ENCODE measurements around the gene BBOX1.
"Not testable (repeated sequence)": the region's sequence is repeated elsewhere in the genome, so short reads cannot be mapped to it uniquely, and the experiment has no call there.

The BBOX1 gene

DNA sequence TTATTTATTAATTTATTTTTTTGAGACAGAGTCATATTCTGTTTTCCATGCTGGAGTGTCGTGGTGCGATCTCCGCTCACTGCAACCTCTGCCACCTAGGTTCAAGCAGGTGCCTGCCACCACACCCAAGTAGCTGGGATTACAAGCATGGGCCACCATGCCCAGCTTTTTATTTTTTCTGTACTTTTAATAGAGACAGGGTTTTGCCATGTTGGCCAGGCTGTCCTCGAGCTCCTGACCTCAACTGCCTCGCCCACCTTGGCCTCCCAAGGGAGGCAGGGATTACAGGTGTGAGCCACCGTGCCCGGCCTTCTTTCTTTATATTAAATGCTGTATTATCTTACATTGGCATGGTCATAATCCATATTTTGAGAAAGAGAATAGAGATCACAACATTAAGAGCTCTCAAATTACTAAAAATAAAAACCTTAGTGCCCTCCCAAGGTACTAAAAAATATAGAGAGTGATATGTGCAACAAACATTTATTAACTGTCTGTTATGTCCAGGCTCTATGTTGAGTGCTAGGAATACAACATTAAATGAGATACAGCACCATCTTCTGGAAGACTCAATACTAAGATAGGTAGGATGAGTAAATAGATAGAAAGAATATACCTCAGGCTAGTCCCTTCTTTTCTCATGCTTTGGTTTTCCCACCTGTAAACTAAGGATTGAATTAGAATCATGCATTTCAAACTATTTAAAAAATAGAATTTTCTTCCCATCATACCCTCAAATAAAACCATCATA lies 84.1 kb downstream of the BBOX1 start:
- no peak overlapping the region for H3K27ac ChIP-seq (ENCODE audit: low read depth, low read length)

DNA sequence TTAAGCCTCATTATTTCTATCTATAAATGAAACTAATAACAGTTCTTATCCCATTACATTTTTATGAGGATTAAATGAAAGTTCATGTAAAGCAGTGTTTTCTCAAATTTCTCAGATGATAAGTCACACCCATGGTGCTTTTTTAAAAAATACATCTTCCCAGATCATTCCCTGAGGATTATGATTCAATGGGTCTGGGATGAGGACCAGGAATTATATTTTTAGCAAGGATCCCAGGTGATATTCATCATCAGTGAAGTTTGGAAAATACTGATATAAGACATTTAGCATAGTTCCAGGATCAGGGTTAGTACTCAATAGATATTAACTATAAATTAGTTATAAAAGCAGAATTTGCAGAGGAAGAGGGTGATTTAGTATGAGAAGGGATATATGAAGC lies 89.1 kb downstream of the BBOX1 start:
- Histone ChIP-seq H3K36me3 (ENCODE audit: control insufficient read depth, insufficient read depth, low read length) (no peaks in the 10 kb centered on the region), H3K4me1 (ENCODE audit: control insufficient read depth, insufficient read depth, low read length) (no peaks in the 10 kb centered on the region), H3K4me3 (ENCODE audit: low read depth, low read length) (no peak overlapping the region), H3K27me3 (ENCODE audit: control insufficient read depth, insufficient read depth, low read length) (no peaks in the 10 kb centered on the region), H3K27ac (ENCODE audit: low read depth, low read length) (no peak overlapping the region), H3K9ac (ENCODE audit: low read depth, low read length) (no peak overlapping the region), H3K9me3 (ENCODE audit: control insufficient read depth, insufficient read depth, low read length) (0 out of 2 replicates have a peak, but pooled peaks cover 2% of the 10 kb centered on the region)

More for the DNA sequence above, 84.1 kb downstream of the BBOX1 start:
- no peaks in the 10 kb centered on the region for H3K36me3 ChIP-seq (ENCODE audit: control insufficient read depth, insufficient read depth, low read length)
- no peaks in the 10 kb centered on the region for H3K27me3 ChIP-seq (ENCODE audit: control insufficient read depth, insufficient read depth, low read length)
- no peak overlapping the region for H3K4me3 ChIP-seq (ENCODE audit: low read depth, low read length)
- no peak overlapping the region for H3K9ac ChIP-seq (ENCODE audit: low read depth, low read length)
- peaks cover 10% of the 10 kb centered on the region for H3K4me1 ChIP-seq (ENCODE audit: control insufficient read depth, insufficient read depth, low read length)
- H3K9me3 ChIP-seq (ENCODE audit: control insufficient read depth, insufficient read depth, low read length) = no peaks in the 10 kb centered on the region

DNA sequence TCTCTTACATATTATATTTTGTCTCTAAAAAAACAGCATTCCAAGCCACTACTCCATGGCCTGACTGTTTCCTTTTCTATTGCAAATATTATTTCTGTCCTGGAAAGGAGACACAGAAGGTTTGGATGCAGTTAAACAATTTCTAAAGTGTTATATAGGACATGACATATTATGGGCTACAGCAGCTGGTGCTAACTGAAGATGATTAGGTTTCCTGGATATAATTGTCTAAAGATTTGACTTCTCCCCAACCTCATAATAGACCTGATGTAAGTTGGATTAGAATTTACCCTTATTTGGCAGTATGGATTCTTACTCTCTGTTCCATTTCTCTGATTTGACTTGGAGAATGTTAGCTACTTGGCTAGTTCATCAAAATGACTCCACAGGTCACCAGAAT lies 90.2 kb downstream of the BBOX1 start:
- no peak overlapping the region for H3K9ac ChIP-seq (ENCODE audit: low read depth, low read length)
- no peak overlapping the region for H3K27ac ChIP-seq (ENCODE audit: low read depth, low read length)
- H3K4me1 ChIP-seq (ENCODE audit: control insufficient read depth, insufficient read depth, low read length) = no peaks in the 10 kb centered on the region
- peaks cover 12% of the 10 kb centered on the region; the same call in 1 of the 2 replicates for H3K9me3 ChIP-seq (ENCODE audit: control insufficient read depth, insufficient read depth, low read length)
- H3K36me3 ChIP-seq (ENCODE audit: control insufficient read depth, insufficient read depth, low read length) = no peaks in the 10 kb centered on the region
- no peaks in the 10 kb centered on the region for H3K27me3 ChIP-seq (ENCODE audit: control insufficient read depth, insufficient read depth, low read length)
- no peak overlapping the region for H3K4me3 ChIP-seq (ENCODE audit: low read depth, low read length)

DNA sequence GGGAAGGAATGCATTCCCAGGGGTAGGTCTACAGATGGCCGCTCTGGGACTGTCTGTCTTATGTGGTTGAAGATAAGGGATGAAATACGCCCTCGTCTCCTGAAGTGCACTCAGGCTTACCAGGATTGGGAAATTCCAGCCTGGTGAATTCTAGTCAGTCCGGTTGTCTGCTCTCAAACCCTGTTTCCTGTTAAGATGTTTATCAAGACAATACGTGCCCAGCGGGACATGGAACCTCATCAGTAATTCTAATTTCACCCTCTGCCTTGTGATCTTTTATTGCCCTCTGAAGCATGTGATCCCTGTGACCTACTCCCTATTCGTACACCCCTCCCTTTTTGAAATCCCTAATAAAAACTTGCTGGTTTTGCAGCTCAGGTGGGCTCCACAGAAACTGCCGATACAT lies 95.3 kb downstream of the BBOX1 start:
- not testable (repeated sequence) for H3K9ac ChIP-seq (ENCODE audit: low read depth, low read length); H3K27ac ChIP-seq (ENCODE audit: low read depth, low read length); H3K27me3 ChIP-seq (ENCODE audit: control insufficient read depth, insufficient read depth, low read length); H3K4me1 ChIP-seq (ENCODE audit: control insufficient read depth, insufficient read depth, low read length); H3K4me3 ChIP-seq (ENCODE audit: low read depth, low read length); H3K36me3 ChIP-seq (ENCODE audit: control insufficient read depth, insufficient read depth, low read length)
- H3K9me3 ChIP-seq (ENCODE audit: control insufficient read depth, insufficient read depth, low read length) = peaks cover 28% of the 10 kb centered on the region

DNA sequence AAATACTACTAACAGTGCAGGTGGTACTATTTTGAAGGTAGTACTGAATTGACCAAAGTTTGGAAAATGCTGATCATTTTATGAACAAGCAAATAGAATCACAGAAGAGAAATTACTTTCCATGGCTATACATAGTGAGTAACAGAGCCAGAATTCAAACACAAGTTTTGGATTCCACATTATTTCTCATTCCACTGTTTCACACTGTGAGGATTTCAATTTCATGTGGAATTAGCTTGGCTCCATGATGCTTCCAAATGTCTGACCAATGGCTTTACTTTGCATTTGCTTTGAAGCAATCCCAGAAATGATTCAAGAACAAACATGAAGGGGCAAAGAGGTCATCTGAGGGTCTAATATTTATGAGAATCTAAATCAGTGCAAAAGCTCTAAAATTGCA lies 98.1 kb downstream of the BBOX1 start:
- Histone ChIP-seq H3K9ac (ENCODE audit: low read depth, low read length) (no peak overlapping the region), H3K27ac (ENCODE audit: low read depth, low read length) (no peak overlapping the region), H3K27me3 (ENCODE audit: control insufficient read depth, insufficient read depth, low read length) (no peaks in the 10 kb centered on the region), H3K9me3 (ENCODE audit: control insufficient read depth, insufficient read depth, low read length) (peaks cover 28% of the 10 kb centered on the region), H3K36me3 (ENCODE audit: control insufficient read depth, insufficient read depth, low read length) (no peaks in the 10 kb centered on the region), H3K4me1 (ENCODE audit: control insufficient read depth, insufficient read depth, low read length) (no peaks in the 10 kb centered on the region), H3K4me3 (ENCODE audit: low read depth, low read length) (no peak overlapping the region)

DNA sequence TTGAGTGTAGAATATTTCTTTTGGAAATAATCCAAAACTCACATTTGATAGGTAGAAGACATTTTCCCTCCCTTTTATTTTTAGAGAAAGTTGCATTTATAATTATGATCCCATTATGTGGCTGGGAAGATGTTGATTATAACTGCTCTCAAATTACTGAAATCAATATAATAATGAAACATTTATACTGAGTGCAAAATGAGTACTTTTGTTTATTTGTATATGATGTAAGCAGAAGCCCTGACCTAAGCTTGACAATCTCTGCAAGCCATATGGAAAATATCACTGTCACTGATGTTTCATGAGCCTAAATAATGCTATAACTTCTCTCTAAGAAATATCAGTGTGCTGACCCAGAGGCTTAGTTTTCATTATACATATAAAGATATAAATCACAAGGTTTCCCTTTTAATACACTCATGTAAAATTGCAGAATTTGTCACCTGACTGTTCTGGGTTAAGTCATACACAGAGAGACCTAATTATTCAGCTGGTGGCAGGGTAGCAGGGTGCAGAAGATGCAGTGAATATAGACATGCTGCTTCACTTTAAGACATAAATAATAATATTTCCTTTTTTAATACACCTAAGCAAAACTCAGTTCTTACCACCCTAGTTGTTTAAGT lies 99.2 kb downstream of the BBOX1 start:
- no peaks in the 10 kb centered on the region for H3K27me3 ChIP-seq (ENCODE audit: control insufficient read depth, insufficient read depth, low read length)
- no peak overlapping the region for H3K4me3 ChIP-seq (ENCODE audit: low read depth, low read length)
- peaks cover 25% of the 10 kb centered on the region for H3K9me3 ChIP-seq (ENCODE audit: control insufficient read depth, insufficient read depth, low read length)
- H3K36me3 ChIP-seq (ENCODE audit: control insufficient read depth, insufficient read depth, low read length) = no peaks in the 10 kb centered on the region
- no peaks in the 10 kb centered on the region for H3K4me1 ChIP-seq (ENCODE audit: control insufficient read depth, insufficient read depth, low read length)
- H3K9ac ChIP-seq (ENCODE audit: low read depth, low read length) = no peak overlapping the region
- no peak overlapping the region for H3K27ac ChIP-seq (ENCODE audit: low read depth, low read length)

DNA sequence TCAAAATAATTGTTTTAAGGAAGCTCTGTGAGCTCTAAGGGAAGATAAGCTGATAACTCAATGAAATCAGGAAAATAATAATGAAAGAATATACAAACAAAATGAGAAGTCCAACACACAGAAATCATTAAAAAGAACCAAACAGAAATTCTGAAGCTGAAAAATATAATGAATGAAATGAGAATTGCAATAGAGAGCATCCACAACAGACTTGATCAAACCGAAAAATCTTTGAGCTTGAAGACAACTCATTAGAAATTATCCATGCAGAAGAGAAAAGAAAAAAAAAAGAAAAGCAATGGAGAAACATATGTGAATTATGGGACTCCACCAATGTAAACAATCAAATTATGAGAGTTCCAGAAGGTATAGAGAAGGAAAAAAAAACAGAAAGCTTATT lies 101.0 kb downstream of the BBOX1 start:
- Histone ChIP-seq H3K36me3 (ENCODE audit: control insufficient read depth, insufficient read depth, low read length) (no peaks in the 10 kb centered on the region), H3K27ac (ENCODE audit: low read depth, low read length) (no peak overlapping the region), H3K9ac (ENCODE audit: low read depth, low read length) (no peak overlapping the region), H3K4me1 (ENCODE audit: control insufficient read depth, insufficient read depth, low read length) (no peaks in the 10 kb centered on the region), H3K9me3 (ENCODE audit: control insufficient read depth, insufficient read depth, low read length) (peaks cover 9% of the 10 kb centered on the region), H3K27me3 (ENCODE audit: control insufficient read depth, insufficient read depth, low read length) (no peaks in the 10 kb centered on the region), H3K4me3 (ENCODE audit: low read depth, low read length) (no peak overlapping the region)

DNA sequence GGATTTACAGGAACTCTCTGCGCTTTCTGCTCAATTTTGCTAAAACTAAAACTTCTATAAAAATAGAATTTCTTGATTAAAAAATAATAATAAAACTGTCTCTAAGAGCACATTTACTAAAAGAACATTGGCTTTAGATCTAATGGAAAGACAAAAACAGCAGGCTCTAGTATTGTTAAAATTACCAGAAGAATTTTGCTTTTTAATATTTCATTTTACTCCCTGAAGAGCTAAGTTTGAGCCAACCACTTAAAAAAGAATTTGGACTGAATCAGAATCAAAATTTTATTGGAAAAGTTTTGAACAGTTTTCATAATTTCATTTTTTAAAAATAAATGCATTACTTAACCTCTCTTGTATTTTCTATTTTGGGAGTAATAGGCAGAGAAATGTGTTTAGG lies 107.3 kb downstream of the BBOX1 start:
- Histone ChIP-seq H3K27ac (ENCODE audit: low read depth, low read length) (no peak overlapping the region), H3K4me3 (ENCODE audit: low read depth, low read length) (no peak overlapping the region), H3K9me3 (ENCODE audit: control insufficient read depth, insufficient read depth, low read length) (no peaks in the 10 kb centered on the region), H3K4me1 (ENCODE audit: control insufficient read depth, insufficient read depth, low read length) (peaks cover 6% of the 10 kb centered on the region), H3K36me3 (ENCODE audit: control insufficient read depth, insufficient read depth, low read length) (no peaks in the 10 kb centered on the region), H3K9ac (ENCODE audit: low read depth, low read length) (no peak overlapping the region), H3K27me3 (ENCODE audit: control insufficient read depth, insufficient read depth, low read length) (no peaks in the 10 kb centered on the region)

DNA sequence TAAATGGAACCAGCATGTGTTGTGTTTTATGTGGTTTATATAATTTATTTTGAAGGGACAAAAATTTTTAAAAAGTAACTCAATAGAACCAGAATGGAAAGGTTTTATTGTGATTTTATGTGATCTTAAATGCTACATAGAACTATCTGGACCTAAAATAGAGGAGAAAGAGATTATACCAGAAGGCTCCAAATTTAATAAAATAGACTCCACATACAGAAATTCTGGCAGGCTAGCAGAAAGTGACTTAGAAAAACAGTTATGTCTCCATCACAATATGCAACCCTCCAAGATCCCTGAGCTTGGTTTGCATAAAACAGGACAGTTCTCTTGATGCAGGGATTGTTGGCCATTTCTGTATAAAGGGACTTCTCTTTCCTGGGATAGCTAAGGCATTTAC lies 107.9 kb downstream of the BBOX1 start:
- Histone ChIP-seq H3K4me3 (ENCODE audit: low read depth, low read length) (no peak overlapping the region), H3K27me3 (ENCODE audit: control insufficient read depth, insufficient read depth, low read length) (no peaks in the 10 kb centered on the region), H3K4me1 (ENCODE audit: control insufficient read depth, insufficient read depth, low read length) (peaks cover 6% of the 10 kb centered on the region), H3K9me3 (ENCODE audit: control insufficient read depth, insufficient read depth, low read length) (no peaks in the 10 kb centered on the region), H3K9ac (ENCODE audit: low read depth, low read length) (no peak overlapping the region), H3K27ac (ENCODE audit: low read depth, low read length) (no peak overlapping the region), H3K36me3 (ENCODE audit: control insufficient read depth, insufficient read depth, low read length) (no peaks in the 10 kb centered on the region)

DNA sequence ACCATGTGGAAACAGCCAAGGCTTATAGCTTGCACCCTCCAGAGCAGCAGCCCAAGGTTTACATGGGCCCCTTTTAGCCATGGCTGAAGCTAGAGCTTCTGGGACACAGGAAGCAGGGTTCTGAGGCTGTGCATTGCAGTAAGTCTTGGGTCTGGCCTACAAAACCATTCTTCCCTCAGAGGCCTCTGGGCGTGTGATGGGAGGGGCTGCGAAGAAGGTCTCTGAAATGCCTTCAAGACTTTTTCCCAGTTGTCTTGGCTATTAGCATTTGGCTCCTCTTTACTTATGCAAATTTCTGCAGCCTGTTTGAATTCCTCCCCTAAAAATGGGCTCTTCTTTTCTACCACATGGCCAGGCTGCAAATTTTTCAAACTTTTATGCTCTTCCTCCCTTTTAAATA lies 109.5 kb downstream of the BBOX1 start:
- Histone ChIP-seq H3K27ac (ENCODE audit: low read depth, low read length) (no peak overlapping the region), H3K9ac (ENCODE audit: low read depth, low read length) (no peak overlapping the region), H3K4me1 (ENCODE audit: control insufficient read depth, insufficient read depth, low read length) (peaks cover 6% of the 10 kb centered on the region), H3K36me3 (ENCODE audit: control insufficient read depth, insufficient read depth, low read length) (no peaks in the 10 kb centered on the region), H3K27me3 (ENCODE audit: control insufficient read depth, insufficient read depth, low read length) (no peaks in the 10 kb centered on the region), H3K4me3 (ENCODE audit: low read depth, low read length) (no peak overlapping the region), H3K9me3 (ENCODE audit: control insufficient read depth, insufficient read depth, low read length) (no peaks in the 10 kb centered on the region)

DNA sequence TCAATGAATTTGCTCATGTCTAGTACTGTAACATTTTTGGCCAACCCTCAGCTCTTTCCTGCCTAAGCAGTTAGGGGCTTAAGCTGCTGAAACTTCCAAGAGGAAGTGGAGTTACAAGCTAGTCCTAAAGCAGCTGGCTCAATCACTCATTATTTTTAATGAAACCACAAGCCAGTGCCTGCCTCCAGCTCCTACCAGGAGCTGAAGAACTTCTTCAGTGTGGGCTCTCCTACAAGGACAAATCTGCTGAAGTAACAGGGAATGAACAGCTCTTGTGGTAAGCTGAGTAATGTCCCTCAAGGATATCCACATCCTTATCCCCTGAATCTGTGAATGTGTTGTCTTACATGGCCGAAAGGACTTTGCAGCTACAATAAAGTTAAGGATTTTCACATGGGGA lies 112.5 kb downstream of the BBOX1 start:
- Histone ChIP-seq H3K9me3 (ENCODE audit: control insufficient read depth, insufficient read depth, low read length) (peaks cover 6% of the 10 kb centered on the region), H3K9ac (ENCODE audit: low read depth, low read length) (no peak overlapping the region), H3K4me3 (ENCODE audit: low read depth, low read length) (no peak overlapping the region), H3K4me1 (ENCODE audit: control insufficient read depth, insufficient read depth, low read length) (peaks cover 6% of the 10 kb centered on the region), H3K27me3 (ENCODE audit: control insufficient read depth, insufficient read depth, low read length) (no peaks in the 10 kb centered on the region), H3K36me3 (ENCODE audit: control insufficient read depth, insufficient read depth, low read length) (no peaks in the 10 kb centered on the region), H3K27ac (ENCODE audit: low read depth, low read length) (no peak overlapping the region)
